Vagina (tissue), 2 donors: ENCODE measurements around the gene DCST1.

ENCODE experiments used
- CTCF ChIP-seq, 3 experiments: fragments of 450-650 bp in 2 of 3; fragments of 200-600 bp in 1 of 3; sonication (generic) in 1 of 3; IDR thresholded peaks; one replicate each; pipeline ENCODE4 v1.5.1; 2017 to 2019; ENCODE audit warnings: antibody characterized with exemption in 3 of 3, mild to moderate bottlenecking in 2 of 3, moderate library complexity in 2 of 3
- POLR2A ChIP-seq, 2 donors: fragments of 450-650 bp; IDR thresholded peaks; one replicate each; pipeline ENCODE4 v1.6.1; 2017; ENCODE audit warnings: antibody characterized with exemption in 2 of 2, mild to moderate bottlenecking in 2 of 2, moderate library complexity in 2 of 2

GRCh38 chr1:154994591-154994990 lies 39.0 kb upstream of the DCST1 start:
- TF ChIP-seq CTCF (IDR thresholded peaks at IDR 0.05) = no peak
- no peak for TF ChIP-seq POLR2A (IDR thresholded peaks at IDR 0.05)
